Tibial nerve (tissue), 4 donors: ENCODE measurements around the gene ASB3.

ENCODE experiments used
- EP300 ChIP-seq, 2 donors: sonication (generic); formaldehyde crosslinking; IDR thresholded peaks; one replicate each; pipeline ENCODE4 v1.6.1; 2017; ENCODE audit warnings: antibody characterized with exemption in 2 of 2, mild to moderate bottlenecking in 1 of 2
- POLR2A ChIP-seq, 2 donors: fragments of 450-650 bp; IDR thresholded peaks; one replicate each; pipeline ENCODE4 v1.6.1; 2017; ENCODE audit warnings: antibody characterized with exemption in 2 of 2, mild to moderate bottlenecking in 2 of 2, moderate library complexity in 2 of 2
- TF ChIP-seq, protein P1 (sequence below), 5 experiments: fragments of 200-600 bp in 3 of 5; fragments of 450-650 bp in 2 of 5; sonication (generic) in 3 of 5; IDR thresholded peaks; one replicate each; pipeline ENCODE4 v1.5.1; 2016 to 2019; ENCODE audit warnings: antibody characterized with exemption in 5 of 5, mild to moderate bottlenecking in 3 of 5, moderate library complexity in 2 of 5

DNA sequence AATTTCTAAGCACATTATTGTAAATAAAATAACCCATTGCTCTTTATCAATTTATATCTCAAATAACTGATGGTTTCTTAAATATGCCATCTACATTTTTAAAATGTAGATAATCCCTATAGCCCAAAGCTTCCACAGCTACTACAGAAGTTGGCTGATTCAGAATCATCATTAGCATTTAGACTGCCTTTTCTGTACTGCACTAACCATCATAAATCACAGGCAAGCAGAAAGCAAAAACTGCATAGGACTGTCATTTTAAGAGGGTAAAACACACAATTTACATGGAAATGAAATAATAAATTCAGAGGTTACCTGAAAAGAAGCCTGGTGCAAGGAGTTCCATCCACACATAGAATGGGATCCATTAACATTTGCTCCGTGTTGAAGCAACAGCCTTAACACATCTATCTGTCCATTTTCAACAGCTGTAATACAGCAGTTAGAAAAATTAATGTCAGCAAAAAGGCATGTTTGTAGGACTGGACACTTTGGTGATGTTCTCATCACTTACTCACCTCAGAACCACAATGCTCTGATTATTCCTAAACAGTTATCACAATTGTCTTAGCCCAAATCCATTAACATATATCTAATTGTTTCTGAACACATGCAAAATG lies 57.5 kb downstream of the ASB3 start:
- TF ChIP-seq, protein P1, sequence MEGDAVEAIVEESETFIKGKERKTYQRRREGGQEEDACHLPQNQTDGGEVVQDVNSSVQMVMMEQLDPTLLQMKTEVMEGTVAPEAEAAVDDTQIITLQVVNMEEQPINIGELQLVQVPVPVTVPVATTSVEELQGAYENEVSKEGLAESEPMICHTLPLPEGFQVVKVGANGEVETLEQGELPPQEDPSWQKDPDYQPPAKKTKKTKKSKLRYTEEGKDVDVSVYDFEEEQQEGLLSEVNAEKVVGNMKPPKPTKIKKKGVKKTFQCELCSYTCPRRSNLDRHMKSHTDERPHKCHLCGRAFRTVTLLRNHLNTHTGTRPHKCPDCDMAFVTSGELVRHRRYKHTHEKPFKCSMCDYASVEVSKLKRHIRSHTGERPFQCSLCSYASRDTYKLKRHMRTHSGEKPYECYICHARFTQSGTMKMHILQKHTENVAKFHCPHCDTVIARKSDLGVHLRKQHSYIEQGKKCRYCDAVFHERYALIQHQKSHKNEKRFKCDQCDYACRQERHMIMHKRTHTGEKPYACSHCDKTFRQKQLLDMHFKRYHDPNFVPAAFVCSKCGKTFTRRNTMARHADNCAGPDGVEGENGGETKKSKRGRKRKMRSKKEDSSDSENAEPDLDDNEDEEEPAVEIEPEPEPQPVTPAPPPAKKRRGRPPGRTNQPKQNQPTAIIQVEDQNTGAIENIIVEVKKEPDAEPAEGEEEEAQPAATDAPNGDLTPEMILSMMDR (IDR thresholded peaks at IDR 0.05): no peak
- no peak for TF ChIP-seq POLR2A (IDR thresholded peaks at IDR 0.05)
- no peak for TF ChIP-seq EP300 (IDR thresholded peaks at IDR 0.05)
